Astrocyte (in vitro differentiated cells and primary cell): ENCODE data around the gene NR3C1.

ENCODE experiments used
- EZH2 ChIP-seq: IDR thresholded peaks from 2 replicates; pipeline ENCODE4 v1.6.1; 2012; ENCODE audit warnings: mild to moderate bottlenecking, low read length, inconsistent platforms; ENCODE audit not compliant: insufficient read depth
- TF ChIP-seq, protein P1 (sequence below): IDR thresholded peaks from 2 replicates; pipeline ENCODE4 v1.5.1; 2011; ENCODE audit warnings: low read depth, mild to moderate bottlenecking, inconsistent platforms, low read length, moderate library complexity; ENCODE audit not compliant: insufficient read depth

DNA sequence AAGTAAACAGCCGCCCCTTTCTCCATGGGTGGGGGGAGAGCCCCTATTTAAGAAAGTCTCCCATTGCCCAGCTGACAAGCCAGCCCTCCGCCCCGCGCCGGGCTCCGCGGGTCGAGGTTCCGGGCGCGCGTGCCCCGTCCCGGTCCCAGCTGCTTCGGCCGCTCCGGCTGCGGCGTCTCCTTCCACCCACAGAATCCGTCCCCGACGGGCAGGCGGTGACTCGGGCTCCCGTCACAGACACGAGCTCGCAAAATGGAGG lies 223 bp downstream of the NR3C1 start:
- TF ChIP-seq EZH2, result no peak
- TF ChIP-seq, protein P1, sequence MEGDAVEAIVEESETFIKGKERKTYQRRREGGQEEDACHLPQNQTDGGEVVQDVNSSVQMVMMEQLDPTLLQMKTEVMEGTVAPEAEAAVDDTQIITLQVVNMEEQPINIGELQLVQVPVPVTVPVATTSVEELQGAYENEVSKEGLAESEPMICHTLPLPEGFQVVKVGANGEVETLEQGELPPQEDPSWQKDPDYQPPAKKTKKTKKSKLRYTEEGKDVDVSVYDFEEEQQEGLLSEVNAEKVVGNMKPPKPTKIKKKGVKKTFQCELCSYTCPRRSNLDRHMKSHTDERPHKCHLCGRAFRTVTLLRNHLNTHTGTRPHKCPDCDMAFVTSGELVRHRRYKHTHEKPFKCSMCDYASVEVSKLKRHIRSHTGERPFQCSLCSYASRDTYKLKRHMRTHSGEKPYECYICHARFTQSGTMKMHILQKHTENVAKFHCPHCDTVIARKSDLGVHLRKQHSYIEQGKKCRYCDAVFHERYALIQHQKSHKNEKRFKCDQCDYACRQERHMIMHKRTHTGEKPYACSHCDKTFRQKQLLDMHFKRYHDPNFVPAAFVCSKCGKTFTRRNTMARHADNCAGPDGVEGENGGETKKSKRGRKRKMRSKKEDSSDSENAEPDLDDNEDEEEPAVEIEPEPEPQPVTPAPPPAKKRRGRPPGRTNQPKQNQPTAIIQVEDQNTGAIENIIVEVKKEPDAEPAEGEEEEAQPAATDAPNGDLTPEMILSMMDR, result no peak
